Stimulated activated CD4-positive, alpha-beta T cell treated with anti-CD3 and anti-CD28 coated beads, Interleukin-1b, Interleukin-23, amount 100 ng/mL, for 48 hours (primary cell): ENCODE results near the gene LPXN.

ENCODE experiments used
- DNase-seq: peaks from one replicate; pipeline ENCODE4 v3.0.0-alpha.2; 2020

Gene LPXN

DNA sequence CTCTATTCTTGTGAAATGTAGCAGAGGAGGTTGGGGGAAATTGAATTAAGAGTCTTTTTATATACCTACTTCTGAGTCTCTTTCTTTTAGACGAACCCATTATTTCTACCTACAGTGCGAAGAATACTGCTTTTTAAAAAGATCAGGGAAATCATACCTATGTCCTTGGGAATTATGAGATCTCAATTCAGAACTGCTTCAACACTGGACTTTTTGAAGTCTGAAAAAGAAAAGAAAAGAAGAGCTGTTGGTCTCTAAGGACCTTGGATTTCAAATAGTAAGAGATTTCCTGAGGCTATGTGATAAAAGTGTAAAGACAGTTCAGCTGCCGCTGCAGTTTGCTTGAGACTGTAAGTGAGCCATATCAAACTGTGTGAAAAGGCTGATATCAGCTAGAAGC lies 64.0 kb downstream of the LPXN start:
- DNase-seq: no peak

DNA sequence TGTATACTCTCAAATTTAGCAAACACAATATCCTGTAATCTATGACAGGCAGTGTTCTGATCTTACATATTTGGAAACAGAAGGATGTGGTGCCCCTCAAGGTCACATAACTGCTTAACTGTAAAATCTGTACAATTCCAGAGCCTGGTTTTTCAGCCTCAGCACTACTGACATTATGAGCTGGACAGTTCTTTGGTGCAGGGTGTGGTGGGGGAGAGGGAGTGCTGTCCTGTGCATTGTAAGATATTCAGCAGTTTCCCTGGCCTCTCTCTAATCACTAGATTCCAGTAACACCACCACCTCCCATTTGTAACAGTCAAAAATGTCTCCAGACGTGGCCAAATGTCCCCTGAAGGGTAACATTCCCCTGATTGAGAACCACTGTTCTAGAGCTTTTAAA lies 65.9 kb downstream of the LPXN start:
- no peak for DNase-seq

GRCh38 chr11:58508814-58509213 lies 66.8 kb downstream of the LPXN start:
- DNase-seq: no peak

DNA sequence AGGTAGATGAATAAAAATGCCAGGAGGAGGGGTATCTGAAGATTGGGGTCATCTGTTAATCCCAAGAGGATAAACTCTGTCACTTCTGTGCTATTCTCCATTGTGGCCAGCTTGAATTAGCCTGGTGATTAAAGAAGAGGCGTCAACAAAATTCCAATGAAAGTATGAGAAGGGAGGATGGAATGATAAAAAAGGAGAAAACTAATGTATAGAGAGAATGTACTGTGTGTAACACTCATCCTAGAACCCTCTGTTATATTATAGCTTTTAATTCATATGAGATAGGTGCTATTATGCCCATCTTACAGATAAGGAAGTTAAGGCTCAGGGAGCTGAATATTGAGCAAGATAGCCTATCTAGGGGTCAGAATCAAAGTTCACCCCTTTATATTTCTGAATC lies 67.7 kb downstream of the LPXN start, which contains the start of gene OR5B21:
TSS of gene OR5B21 (minus strand) at position 101 of the 400 bp plus-strand sequence. CDS start at position 101, 0 bp downstream.
- no peak for DNase-seq

- no peak for DNase-seq
Measured at GRCh38 chr11:58507355-58507754, 68.3 kb downstream of the LPXN start.

DNA sequence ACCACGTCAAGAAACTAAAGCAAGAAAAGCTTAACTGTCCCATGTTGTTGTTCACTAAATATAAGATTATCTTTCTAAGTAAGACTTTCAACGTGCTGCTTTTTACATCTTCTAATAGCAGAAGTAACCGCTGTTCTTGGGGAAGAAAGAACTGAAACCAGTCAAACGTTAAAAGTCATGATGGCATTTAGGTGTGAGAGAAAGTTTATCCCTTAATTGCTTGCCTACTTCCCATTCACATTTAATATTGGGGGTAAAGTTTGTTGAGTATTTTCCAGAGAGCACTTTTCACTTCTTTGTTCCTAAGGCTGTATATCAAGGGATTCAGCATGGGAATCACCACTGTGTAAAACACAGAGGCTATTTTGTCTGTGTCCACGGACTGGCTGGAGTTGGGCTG lies 68.7 kb downstream of the LPXN start:
- DNase-seq: no peak

DNA sequence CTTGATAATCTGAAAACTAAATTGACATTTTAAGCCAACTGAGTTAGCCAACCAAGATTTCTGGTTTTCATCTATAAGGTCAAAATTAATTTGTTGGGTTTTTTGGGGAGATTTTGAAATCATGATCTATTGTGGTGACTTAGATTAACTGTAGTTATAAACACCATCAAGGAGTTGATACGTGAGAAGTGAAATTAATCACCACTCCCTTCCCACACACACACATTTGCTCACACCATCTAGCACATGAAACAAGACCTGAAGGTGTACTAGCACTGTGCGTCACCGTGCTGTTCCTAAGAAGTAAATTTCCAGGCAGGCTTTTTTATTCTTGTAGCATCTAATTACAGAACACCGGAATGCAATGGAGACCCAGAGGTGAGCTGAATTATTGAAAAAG lies 69.8 kb downstream of the LPXN start:
- no peak for DNase-seq

GRCh38 chr11:58504232-58504631 lies 71.4 kb downstream of the LPXN start:
- DNase-seq: no peak

- DNase-seq: no peak
Measured at GRCh38 chr11:58503361-58503856, 72.2 kb downstream of the LPXN start.

- DNase-seq: no peak
Measured at GRCh38 chr11:58502004-58502403, 73.7 kb downstream of the LPXN start.

GRCh38 chr11:58498464-58498863 lies 77.2 kb downstream of the LPXN start:
- no peak for DNase-seq

GRCh38 chr11:58497951-58498350 lies 77.7 kb downstream of the LPXN start:
- DNase-seq: no peak

DNA sequence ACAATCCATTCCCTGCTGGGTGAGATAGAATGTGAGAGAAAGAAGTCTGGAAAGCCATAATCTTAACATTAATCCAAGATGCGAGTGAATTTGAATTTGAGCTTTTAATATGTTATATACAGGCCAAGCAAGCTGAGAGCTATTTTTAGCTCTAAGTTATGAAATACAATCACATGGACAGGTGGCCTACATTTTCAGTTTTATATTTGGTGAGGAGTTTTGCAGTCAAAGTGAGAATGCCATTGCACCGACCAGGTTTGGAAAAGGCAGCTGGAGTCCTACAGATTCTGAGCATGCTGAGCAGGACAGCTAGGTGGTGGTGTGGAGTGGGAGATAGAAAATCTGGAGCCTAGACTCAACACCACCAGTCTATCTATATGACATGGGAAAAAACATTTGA lies 79.8 kb downstream of the LPXN start:
- DNase-seq: no peak

GRCh38 chr11:58494101-58494500 lies 81.6 kb downstream of the LPXN start:
- DNase-seq: no peak

GRCh38 chr11:58493676-58494075 lies 82.0 kb downstream of the LPXN start:
- no peak for DNase-seq

DNA sequence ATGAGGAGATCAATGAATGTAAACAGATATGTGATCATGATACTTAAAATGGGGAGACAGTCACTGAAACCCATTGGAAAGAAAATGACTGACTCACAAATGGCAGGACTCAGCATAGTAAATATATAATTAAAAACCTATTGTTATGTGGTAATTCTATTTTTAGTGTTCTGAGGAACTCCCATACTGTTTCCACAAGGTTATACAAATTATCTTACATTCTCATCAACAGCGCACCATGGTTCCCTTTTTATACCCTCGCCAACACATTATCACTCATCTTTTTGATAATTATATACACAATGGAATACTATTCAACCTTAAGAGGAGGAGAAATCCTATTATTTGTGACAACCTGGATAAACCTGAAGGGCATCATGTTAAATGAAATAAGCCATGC lies 84.8 kb downstream of the LPXN start:
- DNase-seq: no peak

- DNase-seq: no peak
Measured at GRCh38 chr11:58487170-58487569, 88.5 kb downstream of the LPXN start.

GRCh38 chr11:58485961-58486360 lies 89.7 kb downstream of the LPXN start:
- no peak for DNase-seq
